22Rv1 (cell line): ENCODE measurements around the gene ACAP2.

Experiments
- ZFX ChIP-seq: fragments of 450-650 bp; IDR thresholded peaks from 2 replicates; pipeline ENCODE4 v1.6.1; 2017; ENCODE audit warnings: antibody characterized with exemption, borderline replicate concordance
- TF ChIP-seq, protein P1 (sequence below): fragments of 450-650 bp; IDR thresholded peaks from 2 replicates; pipeline ENCODE4 v1.5.1; 2017; ENCODE audit warnings: mild to moderate bottlenecking

DNA sequence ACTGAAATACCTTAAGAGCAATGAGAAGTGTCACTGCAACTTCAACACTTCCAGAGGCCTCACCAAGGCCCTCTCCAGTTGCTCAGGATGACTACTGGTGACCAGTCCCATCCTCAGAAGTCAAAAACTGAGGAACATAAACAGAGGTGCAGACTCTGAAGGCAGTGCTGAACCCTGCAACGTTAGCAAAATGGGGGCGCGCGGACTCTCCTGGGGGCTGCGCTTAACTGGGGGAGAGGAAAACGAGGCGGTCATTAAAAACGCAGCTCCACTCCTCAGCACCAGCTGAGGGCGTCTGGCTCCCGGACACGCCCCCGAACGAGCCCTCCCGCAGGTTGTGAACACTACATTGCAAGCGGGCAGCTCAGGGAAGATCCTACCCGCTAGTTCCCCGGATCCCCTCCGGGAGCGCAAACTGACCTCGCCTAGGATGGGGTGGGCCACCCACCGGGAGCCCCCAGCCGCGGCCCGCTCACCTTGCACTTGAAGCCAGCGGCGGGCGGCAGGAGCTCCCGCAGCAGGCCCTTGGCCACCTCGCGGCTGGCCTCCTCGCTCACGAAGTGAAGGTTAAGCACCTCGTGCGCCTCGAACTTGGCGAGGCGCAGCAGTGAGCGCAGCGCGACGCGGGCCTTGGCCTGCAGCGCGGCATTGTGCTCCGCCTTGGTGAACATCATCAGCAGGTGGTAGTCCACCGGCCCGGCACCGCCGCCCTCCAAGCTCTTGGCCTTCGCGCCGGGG, 172.6 kb downstream of the ACAP2 start:
- TF ChIP-seq, protein P1, sequence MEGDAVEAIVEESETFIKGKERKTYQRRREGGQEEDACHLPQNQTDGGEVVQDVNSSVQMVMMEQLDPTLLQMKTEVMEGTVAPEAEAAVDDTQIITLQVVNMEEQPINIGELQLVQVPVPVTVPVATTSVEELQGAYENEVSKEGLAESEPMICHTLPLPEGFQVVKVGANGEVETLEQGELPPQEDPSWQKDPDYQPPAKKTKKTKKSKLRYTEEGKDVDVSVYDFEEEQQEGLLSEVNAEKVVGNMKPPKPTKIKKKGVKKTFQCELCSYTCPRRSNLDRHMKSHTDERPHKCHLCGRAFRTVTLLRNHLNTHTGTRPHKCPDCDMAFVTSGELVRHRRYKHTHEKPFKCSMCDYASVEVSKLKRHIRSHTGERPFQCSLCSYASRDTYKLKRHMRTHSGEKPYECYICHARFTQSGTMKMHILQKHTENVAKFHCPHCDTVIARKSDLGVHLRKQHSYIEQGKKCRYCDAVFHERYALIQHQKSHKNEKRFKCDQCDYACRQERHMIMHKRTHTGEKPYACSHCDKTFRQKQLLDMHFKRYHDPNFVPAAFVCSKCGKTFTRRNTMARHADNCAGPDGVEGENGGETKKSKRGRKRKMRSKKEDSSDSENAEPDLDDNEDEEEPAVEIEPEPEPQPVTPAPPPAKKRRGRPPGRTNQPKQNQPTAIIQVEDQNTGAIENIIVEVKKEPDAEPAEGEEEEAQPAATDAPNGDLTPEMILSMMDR = peak; percentile 74; the same call in 1 of the 2 replicates
- no peak for TF ChIP-seq ZFX
